Effector memory CD4-positive, alpha-beta T cell (primary cell): ENCODE data around the gene AIRE.

Experiments used
- DNase-seq, 3 donors: peaks; one replicate each; pipeline ENCODE4 v3.0.0-alpha.2; 2020
- H3K27ac ChIP-seq: 2 replicates; pipeline ENCODE4 v1.7.0; 2013; ENCODE audit warnings: mild to moderate bottlenecking, low read length, moderate library complexity; ENCODE audit not compliant: insufficient read depth, poor library complexity, severe bottlenecking
- H3K27me3 ChIP-seq: replicated peaks from 2 replicates; pipeline ENCODE4 v1.7.0; 2013; ENCODE audit warnings: mild to moderate bottlenecking, low read length; ENCODE audit not compliant: insufficient read depth, control insufficient read depth, poor library complexity, severe bottlenecking
- H3K36me3 ChIP-seq: 2 replicates; pipeline ENCODE4 v1.7.0; 2013; ENCODE audit warnings: mild to moderate bottlenecking, low read length, moderate library complexity; ENCODE audit not compliant: control insufficient read depth, insufficient read depth
- H3K4me1 ChIP-seq: 2 replicates; pipeline ENCODE4 v1.7.0; 2013; ENCODE audit warnings: low read length, mild to moderate bottlenecking; ENCODE audit not compliant: control insufficient read depth, insufficient read depth, poor library complexity, severe bottlenecking
- H3K4me3 ChIP-seq: 2 replicates; pipeline ENCODE4 v1.7.0; 2013; ENCODE audit warnings: low read length, low read depth, mild to moderate bottlenecking; ENCODE audit not compliant: insufficient read depth, poor library complexity, severe bottlenecking
- H3K9me3 ChIP-seq: 2 replicates; pipeline ENCODE4 v1.7.0; 2013; ENCODE audit warnings: mild to moderate bottlenecking, low read length, moderate library complexity; ENCODE audit not compliant: control insufficient read depth

AIRE gene

GRCh38 chr21:44304877-44305293 is 19.2 kb downstream of the AIRE start:
- Histone ChIP-seq H3K4me3 (no peak overlapping the region), H3K9me3 (no peaks in the 10 kb centered on the region), H3K27me3 (no peaks in the 10 kb centered on the region), H3K27ac (peak overlapping the region; percentile 35), H3K4me1 (peaks cover 42% of the 10 kb centered on the region), H3K36me3 (peaks cover 25% of the 10 kb centered on the region)
- no peak for DNase-seq

- no peaks in the 10 kb centered on the region for H3K27me3 ChIP-seq
- DNase-seq, result no peak
- H3K4me1 ChIP-seq, result peaks cover 39% of the 10 kb centered on the region
- H3K36me3 ChIP-seq, result peaks cover 33% of the 10 kb centered on the region
- H3K9me3 ChIP-seq, result no peaks in the 10 kb centered on the region
- no peak overlapping the region for H3K4me3 ChIP-seq
- peak overlapping the region; percentile 25 for H3K27ac ChIP-seq
These were observed 20.0 kb downstream of the AIRE start for GRCh38 chr21:44305691-44306090.

GRCh38 chr21:44306936-44307704 is 21.4 kb downstream of the AIRE start:
- Histone ChIP-seq H3K4me3 (no peak overlapping the region), H3K27ac (no peak overlapping the region), H3K4me1 (peaks cover 25% of the 10 kb centered on the region), H3K27me3 (no peaks in the 10 kb centered on the region), H3K9me3 (no peaks in the 10 kb centered on the region), H3K36me3 (peaks cover 47% of the 10 kb centered on the region)
- no peak for DNase-seq

GRCh38 chr21:44310628-44311507 is 25.2 kb downstream of the AIRE start:
- H3K36me3 ChIP-seq, result peaks cover 82% of the 10 kb centered on the region
- no peaks in the 10 kb centered on the region for H3K27me3 ChIP-seq
- H3K9me3 ChIP-seq, result no peaks in the 10 kb centered on the region
- no peak for DNase-seq
- no peaks in the 10 kb centered on the region for H3K4me1 ChIP-seq
- no peak overlapping the region for H3K27ac ChIP-seq
- no peak overlapping the region for H3K4me3 ChIP-seq

GRCh38 chr21:44312089-44312488 is 26.4 kb downstream of the AIRE start:
- Histone ChIP-seq H3K36me3 (peaks cover 89% of the 10 kb centered on the region), H3K27ac (no peak overlapping the region), H3K9me3 (no peaks in the 10 kb centered on the region), H3K27me3 (no peaks in the 10 kb centered on the region), H3K4me3 (no peak overlapping the region), H3K4me1 (no peaks in the 10 kb centered on the region)
- DNase-seq, result no peak

GRCh38 chr21:44312716-44313115 is 27.0 kb downstream of the AIRE start:
- H3K27ac ChIP-seq, result no peak overlapping the region
- peaks cover 89% of the 10 kb centered on the region for H3K36me3 ChIP-seq
- H3K9me3 ChIP-seq, result no peaks in the 10 kb centered on the region
- DNase-seq, result no peak
- H3K4me1 ChIP-seq, result no peaks in the 10 kb centered on the region
- no peak overlapping the region for H3K4me3 ChIP-seq
- H3K27me3 ChIP-seq, result no peaks in the 10 kb centered on the region

GRCh38 chr21:44313451-44313850 is 27.8 kb downstream of the AIRE start:
- no peaks in the 10 kb centered on the region for H3K4me1 ChIP-seq
- H3K36me3 ChIP-seq, result peaks cover 91% of the 10 kb centered on the region
- H3K27me3 ChIP-seq, result no peaks in the 10 kb centered on the region
- DNase-seq, result no peak
- no peaks in the 10 kb centered on the region for H3K9me3 ChIP-seq
- H3K4me3 ChIP-seq, result no peak overlapping the region
- no peak overlapping the region for H3K27ac ChIP-seq

- Histone ChIP-seq H3K27ac (no peak overlapping the region), H3K36me3 (peaks cover 97% of the 10 kb centered on the region), H3K9me3 (no peaks in the 10 kb centered on the region), H3K27me3 (no peaks in the 10 kb centered on the region), H3K4me1 (no peaks in the 10 kb centered on the region), H3K4me3 (no peak overlapping the region)
- DNase-seq, result no peak
These were observed 28.5 kb downstream of the AIRE start for GRCh38 chr21:44314128-44314527.

GRCh38 chr21:44314561-44314960 is 28.9 kb downstream of the AIRE start:
- Histone ChIP-seq H3K9me3 (no peaks in the 10 kb centered on the region), H3K27me3 (no peaks in the 10 kb centered on the region), H3K36me3 (peaks cover 97% of the 10 kb centered on the region), H3K4me3 (no peak overlapping the region), H3K27ac (no peak overlapping the region), H3K4me1 (no peaks in the 10 kb centered on the region)
- DNase-seq, result no peak

- DNase-seq, result no peak
- peaks cover 92% of the 10 kb centered on the region for H3K36me3 ChIP-seq
- no peaks in the 10 kb centered on the region for H3K9me3 ChIP-seq
- no peak overlapping the region for H3K27ac ChIP-seq
- H3K4me3 ChIP-seq, result no peak overlapping the region
- H3K4me1 ChIP-seq, result no peaks in the 10 kb centered on the region
- H3K27me3 ChIP-seq, result no peaks in the 10 kb centered on the region
These were observed 30.1 kb downstream of the AIRE start for GRCh38 chr21:44315691-44316203.
